NCI-H1048 (cell line): Measurements from ENCODE around the gene SFRP4.
"Not testable (repeated sequence)": the region's sequence is repeated elsewhere in the genome, so short reads cannot be mapped to it uniquely, and the experiment has no call there.

Experiments used
- DNase-seq: peaks from one replicate; lab custom pipeline; 2025; lab: John Stamatoyannopoulos, UW

The SFRP4 gene

GRCh38 chr7:37916673-37917660 is at the start of gene SFRP4:
Gene SFRP4, minus strand, starts transcription at chr7:37916817. Its CDS starts 280 bp downstream, at chr7:37916537.
- no peak for DNase-seq

DNA sequence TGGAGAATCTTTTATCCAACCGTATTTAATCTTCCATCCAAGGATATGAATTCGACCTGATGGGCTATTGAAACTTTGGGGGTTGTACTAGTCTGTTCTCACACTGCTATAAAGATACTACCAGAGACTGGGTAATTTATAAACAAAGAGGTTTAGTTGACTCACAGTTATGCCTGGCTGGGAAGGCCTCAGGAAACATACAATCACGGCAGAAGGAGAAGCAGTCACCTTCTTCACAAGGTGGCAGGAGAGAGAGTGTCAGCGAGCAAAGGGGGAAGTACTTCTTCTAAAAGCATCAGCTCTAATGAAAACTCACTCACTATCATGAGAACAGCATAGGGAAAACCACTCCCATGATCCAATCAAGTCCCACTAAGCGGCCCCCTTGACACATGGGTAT is 47.6 kb upstream of the SFRP4 start:
- no peak for DNase-seq

DNA sequence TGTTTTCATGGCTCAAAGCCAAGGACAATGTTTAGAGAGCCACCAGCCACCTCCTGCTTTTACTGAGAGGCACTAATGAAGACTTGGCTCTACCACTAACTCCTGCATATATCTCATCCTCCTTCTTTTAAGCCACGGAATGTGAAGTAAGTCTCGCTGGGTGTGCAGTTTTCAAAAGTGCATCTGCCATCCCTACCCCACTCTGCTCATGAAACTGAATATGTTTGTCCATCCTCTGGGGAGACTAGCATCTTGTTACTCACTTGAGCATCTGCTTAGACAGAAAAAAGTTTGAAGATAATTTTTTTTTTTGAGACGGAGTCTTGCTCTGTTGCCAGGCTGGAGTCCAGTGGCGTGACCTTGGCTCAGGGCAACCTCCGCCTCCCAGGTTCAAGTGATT is 44.6 kb upstream of the SFRP4 start:
- no peak for DNase-seq

DNA sequence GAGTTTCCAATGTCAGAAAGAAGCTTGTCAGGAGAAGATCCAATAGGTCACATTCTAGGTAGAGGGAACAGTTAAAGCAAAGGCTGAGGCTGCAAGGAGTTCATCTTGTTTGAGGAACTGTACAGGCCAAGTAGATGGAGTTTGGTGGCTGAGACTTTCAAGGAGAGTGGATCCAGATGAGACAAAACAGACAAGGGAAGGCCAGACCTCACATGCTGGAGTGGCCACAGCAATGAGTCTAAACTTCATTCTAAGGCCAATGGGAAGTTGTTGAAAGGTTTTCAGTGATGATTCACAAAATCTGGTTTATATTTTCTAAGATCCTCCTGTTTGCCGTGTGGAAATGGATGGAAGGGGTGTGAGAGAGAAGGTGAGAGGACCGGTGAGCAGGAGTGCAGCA is 43.9 kb upstream of the SFRP4 start:
- DNase-seq: no peak

DNA sequence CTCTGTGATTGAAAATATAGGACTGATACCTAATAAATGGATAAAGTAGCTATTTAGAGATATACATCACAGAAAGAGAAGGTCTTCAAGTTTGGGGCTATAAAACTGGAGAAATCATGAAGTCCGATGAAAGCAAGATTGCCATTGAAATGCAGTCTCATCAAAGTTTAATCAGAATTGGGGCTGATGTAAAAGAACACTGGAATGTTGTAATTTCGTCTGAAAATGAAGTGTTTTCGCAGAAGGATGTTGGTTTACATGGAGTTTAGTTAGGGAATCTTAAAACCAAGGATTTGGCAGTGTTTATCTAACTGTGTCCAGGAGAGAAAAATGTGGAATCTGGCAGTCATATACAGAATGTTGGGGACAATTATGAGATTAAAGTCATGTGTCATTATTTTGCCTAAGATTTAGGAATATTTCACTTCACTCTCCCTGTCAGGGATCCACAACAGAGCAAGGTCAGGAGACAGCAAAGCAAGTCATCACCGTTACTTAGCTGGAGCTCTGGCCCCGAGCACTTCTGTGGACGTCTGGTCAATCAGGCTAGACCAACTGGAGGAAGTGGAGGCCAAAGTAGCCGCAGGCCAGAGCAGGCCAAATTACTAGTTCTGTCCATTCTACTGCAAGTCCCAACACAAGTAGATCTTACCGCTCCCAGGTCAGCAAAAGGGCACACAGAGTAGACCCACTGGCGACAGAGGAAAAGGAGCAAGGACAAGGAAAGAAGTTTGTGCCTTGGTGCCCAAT is 40.8 kb upstream of the SFRP4 start:
- no peak for DNase-seq

GRCh38 chr7:37956791-37957190 is 40.2 kb upstream of the SFRP4 start:
- DNase-seq: no peak

- DNase-seq: not testable (repeated sequence)
These were observed 37.6 kb upstream of the SFRP4 start for GRCh38 chr7:37954217-37954616.

GRCh38 chr7:37952240-37952639 is 35.6 kb upstream of the SFRP4 start:
- no peak for DNase-seq

DNA sequence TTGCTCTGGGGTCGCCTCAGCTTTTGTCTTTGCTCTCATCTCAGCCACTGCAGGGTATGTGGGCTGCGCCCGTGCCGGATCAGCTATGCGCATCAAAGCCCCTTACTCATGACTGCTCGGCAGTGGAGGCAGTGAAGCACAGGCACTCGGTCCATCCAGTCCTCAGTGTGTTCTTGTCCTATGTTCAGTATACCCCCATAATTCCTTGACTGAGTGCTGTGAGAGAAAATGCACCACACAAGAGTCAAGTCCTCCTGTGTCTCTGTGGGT is 31.3 kb upstream of the SFRP4 start:
- DNase-seq: no peak

DNA sequence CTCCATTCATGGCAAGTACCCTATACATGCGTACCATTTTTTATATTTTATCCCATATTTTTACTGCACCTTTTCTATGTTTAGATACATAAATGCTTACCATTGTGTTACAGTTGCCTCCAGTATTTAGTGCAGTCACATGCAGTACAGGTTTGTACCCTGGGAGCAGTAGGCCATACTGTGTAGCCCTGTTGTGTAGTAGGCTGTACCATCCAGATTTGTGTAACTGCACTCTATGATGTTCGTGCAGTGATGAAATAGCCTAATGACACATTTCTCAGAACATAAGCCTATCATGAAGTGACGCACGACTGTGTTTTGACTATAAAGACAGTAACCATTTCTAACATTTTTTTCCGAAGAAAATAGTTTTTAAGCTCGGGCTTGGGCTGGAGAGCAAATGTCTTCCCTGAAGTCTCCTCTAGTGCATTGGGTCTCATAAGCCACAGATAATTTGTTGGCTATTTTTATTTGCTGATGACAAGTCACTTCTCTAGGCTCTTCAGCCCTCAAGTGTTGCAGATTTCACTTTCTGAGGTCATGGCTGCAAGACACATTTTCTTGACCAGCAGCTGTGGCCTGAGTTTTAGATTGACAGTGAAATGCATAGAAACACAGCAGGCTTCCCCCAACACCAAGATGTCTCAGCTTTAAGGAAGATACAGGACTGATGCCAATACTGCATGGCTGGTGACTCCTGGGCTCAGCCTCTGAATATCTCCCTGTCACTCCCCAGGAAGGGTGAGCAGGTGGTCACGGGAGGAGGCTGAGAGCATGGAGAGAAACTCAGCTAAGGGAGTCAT is 30.7 kb upstream of the SFRP4 start:
- no peak for DNase-seq

GRCh38 chr7:37945336-37945735 is 28.7 kb upstream of the SFRP4 start:
- no peak for DNase-seq

GRCh38 chr7:37944737-37945054 is 28.1 kb upstream of the SFRP4 start:
- no peak for DNase-seq

DNA sequence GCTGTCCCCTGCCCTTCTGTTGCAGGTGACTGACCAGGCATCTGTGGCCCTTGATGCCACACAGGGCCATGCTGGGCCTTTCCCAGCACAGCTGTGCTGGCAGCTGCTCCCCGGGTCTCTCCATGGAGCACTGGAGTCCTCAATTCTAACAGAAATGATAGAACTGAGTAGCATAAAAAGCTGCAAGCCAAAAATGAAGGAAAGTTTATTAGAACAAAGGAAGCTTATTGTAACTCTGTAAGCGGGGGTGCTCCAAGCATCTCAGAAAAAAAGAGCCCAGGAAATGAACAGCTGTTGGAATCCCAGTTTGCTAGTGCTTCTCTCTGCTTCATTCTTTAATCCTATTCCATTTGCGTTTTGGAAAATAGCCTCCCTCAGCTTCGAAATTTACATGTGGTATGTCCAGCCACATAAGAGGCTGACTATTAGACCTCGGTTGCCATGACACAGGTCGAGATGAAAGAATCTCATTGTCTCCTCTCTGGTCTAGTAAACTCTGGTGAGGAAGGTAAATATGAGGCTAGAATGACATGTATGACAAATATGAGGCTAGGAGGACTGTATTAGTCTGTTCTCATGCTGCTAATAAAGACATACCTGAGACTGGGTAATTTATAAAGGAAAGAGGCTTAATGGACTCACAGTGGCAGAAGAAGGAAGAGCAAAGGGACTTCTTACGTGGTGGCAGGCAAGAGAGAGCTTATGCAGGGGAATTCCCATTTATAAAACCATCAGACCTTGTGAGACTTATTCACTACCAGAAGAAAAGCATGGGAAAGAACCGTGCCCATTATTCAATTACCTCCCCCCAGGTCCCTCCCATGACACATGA is 27.5 kb upstream of the SFRP4 start:
- peak; percentile 11 for DNase-seq

- DNase-seq: no peak
These were observed 26.5 kb upstream of the SFRP4 start for GRCh38 chr7:37942934-37943610.

- DNase-seq: no peak
These were observed 16.5 kb upstream of the SFRP4 start for GRCh38 chr7:37933018-37933566.

GRCh38 chr7:37932543-37932942 is 15.9 kb upstream of the SFRP4 start:
- DNase-seq: no peak

- no peak for DNase-seq
These were observed 13.8 kb upstream of the SFRP4 start for GRCh38 chr7:37930226-37930948.

DNA sequence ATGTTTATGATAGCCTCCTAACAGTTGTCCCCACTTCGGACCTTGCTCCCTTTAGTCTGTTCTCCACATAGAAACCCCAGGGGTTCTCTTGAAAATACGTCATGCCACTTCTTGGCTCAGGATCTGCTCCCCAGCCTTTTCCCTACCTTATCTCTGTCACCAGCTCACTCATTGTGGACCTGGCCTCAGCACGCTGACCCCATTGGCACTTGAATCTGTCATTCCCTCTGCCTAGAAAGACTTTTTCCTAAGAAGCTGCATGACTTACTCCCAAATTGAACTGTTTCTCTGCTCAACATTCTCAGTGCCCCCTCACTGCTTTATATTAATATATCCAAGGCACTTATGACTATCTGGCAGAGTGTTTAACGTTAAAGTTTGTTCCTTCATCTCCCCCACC is 12.3 kb upstream of the SFRP4 start:
- no peak for DNase-seq

DNA sequence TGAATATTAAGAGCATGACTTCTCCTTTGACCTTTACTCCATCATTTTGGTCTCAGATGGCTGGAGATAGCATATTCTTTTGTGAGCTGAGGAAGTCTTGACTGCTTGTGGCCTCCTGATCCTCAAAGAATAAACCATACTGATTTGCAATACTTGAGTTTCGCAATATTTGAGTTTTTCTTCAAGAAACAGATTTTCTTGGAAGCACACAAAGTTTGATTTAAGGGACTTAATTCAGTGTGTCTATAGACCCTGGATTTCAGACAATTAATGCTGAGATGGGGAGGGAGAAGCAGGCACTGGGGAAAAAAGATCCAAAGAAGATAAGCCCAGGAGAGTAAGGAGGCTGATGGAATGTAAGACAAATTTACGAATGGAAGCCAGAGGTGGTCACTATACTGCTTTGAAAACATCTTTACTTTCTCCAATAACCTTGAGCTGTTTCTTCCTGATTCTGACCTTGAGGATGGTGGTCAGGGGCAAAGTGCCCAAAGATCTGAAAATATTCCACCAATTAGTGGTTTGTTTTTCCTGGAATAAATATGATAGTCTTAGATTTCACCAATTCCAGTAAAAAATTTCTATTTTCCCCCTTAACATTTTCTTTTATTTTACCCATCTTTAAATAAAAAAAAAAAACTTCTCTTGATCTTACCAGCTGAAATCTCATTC is 11.3 kb upstream of the SFRP4 start:
- no peak for DNase-seq

GRCh38 chr7:37925620-37926019 is 9.0 kb upstream of the SFRP4 start:
- DNase-seq: no peak
